ENCODE measurements around the gene ZBTB16.

Gene ZBTB16

GRCh38 chr11:114171257-114172054 lies 111.9 kb downstream of the ZBTB16 start:
- DNase-seq = peak; percentile 75

GRCh38 chr11:114172055-114172861 lies 112.7 kb downstream of the ZBTB16 start:
- no peak for DNase-seq

GRCh38 chr11:114172871-114173444 lies 113.4 kb downstream of the ZBTB16 start:
- no peak for DNase-seq

GRCh38 chr11:114173843-114174242 lies 114.3 kb downstream of the ZBTB16 start:
- no peak for DNase-seq

- no peak for DNase-seq
Observed at GRCh38 chr11:114174712-114175495, 115.4 kb downstream of the ZBTB16 start.

- no peak for DNase-seq
Observed at GRCh38 chr11:114175706-114176105, 116.2 kb downstream of the ZBTB16 start.

- no peak for DNase-seq
Observed at GRCh38 chr11:114176321-114176720, 116.8 kb downstream of the ZBTB16 start.

- peak; percentile 9 for DNase-seq
Observed at GRCh38 chr11:114178656-114179055, 119.1 kb downstream of the ZBTB16 start.

- peak; percentile 6 for DNase-seq
Observed at GRCh38 chr11:114179234-114179941, 119.9 kb downstream of the ZBTB16 start.

- DNase-seq = peak; percentile 17
Observed at GRCh38 chr11:114180301-114181055, 121.0 kb downstream of the ZBTB16 start.

- no peak for DNase-seq
Observed at GRCh38 chr11:114181195-114181594, 121.7 kb downstream of the ZBTB16 start.

- DNase-seq = no peak
Observed at GRCh38 chr11:114181752-114182151, 122.2 kb downstream of the ZBTB16 start.

- peak; percentile 78 for DNase-seq
Observed at GRCh38 chr11:114182471-114183043, 123.0 kb downstream of the ZBTB16 start.

GRCh38 chr11:114183044-114183511 lies 123.6 kb downstream of the ZBTB16 start:
- DNase-seq = peak; percentile 77

- DNase-seq = no peak
Observed at GRCh38 chr11:114185436-114185835, 125.9 kb downstream of the ZBTB16 start.

- DNase-seq = no peak
Observed at GRCh38 chr11:114187173-114187572, 127.7 kb downstream of the ZBTB16 start.

GRCh38 chr11:114188851-114189570 lies 129.5 kb downstream of the ZBTB16 start:
- DNase-seq = no peak

GRCh38 chr11:114190630-114191029 lies 131.1 kb downstream of the ZBTB16 start:
- DNase-seq = no peak

- DNase-seq = no peak
Observed at GRCh38 chr11:114191893-114192292, 132.4 kb downstream of the ZBTB16 start.

GRCh38 chr11:114192841-114193389 lies 133.4 kb downstream of the ZBTB16 start:
- DNase-seq = peak; percentile 64
